ENCODE measurements around the gene LILRB5. TPM values are rescaled to one million over a fixed set of nuclear protein-coding genes. Genes with fewer than 3 reads are reported as not detected.
"Not testable (repeated sequence)": the region's sequence is repeated elsewhere in the genome, so short reads cannot be mapped to it uniquely, and the experiment has no call there.

LILRB5 gene
- total RNA-seq, 1 experiment from 2014 or later = 0.05 TPM

DNA sequence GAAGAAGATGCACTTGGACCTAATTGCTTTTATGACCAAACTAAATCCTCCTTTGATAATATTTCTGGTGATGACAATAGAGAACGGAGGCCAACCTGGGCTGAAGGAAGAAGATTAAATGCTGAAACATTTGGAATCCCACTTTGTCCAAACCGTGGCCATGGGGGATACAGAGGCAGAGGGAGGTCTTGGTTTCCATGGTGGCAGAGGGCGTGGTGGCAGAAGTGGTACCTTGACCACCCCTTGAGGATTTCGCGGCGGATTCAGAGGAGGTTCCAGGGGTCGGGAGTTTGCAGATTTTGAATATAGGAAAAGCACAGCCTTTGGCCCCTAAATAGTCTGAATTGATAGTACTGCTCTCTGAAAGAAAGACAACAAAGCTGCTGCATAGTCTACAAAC lies 27.0 kb downstream of the LILRB5 start:
- Histone ChIP-seq H3K4me1 (ENCODE audit: control insufficient read depth, insufficient read depth, low read length) (peaks cover 4% of the 10 kb centered on the region; the same call in 1 of the 2 replicates), H3K27ac (ENCODE audit: low read length) (no peak overlapping the region), H3K9me3 (ENCODE audit: control insufficient read depth, insufficient read depth, low read depth, low read length) (no peaks in the 10 kb centered on the region), H3K36me3 (ENCODE audit: control insufficient read depth, insufficient read depth, low read length) (no peaks in the 10 kb centered on the region), H3K27me3 (ENCODE audit: control insufficient read depth, insufficient read depth, low read length) (no peaks in the 10 kb centered on the region), H3K4me3 (ENCODE audit: low read depth in 2 of 2, low read length in 2 of 2) (no peak overlapping the region)
- POLR2A ChIA-PET = no interaction called here
- intact Hi-C loops (cut with micrococcal nuclease; ENCODE audit: unreplicated experiment) (no loop called here), in situ Hi-C loops (cut with HindIII; ENCODE audit: low pct_unique_long_range_greater_than_20kb, low sequenced_read_pairs) (no loop called here)
- no peak for TF ChIP-seq POLR2AphosphoS5 (IDR thresholded peaks at IDR 0.05; ENCODE audit: low read depth, low read length)
- TF ChIP-seq TCF7L2 (IDR thresholded peaks at IDR 0.05; ENCODE audit: low read depth, low read length) = no peak
- TF ChIP-seq SIN3A (IDR thresholded peaks at IDR 0.05; ENCODE audit: borderline replicate concordance, insufficient read depth, low read depth, low read length) = no peak
- TF ChIP-seq, protein P1, sequence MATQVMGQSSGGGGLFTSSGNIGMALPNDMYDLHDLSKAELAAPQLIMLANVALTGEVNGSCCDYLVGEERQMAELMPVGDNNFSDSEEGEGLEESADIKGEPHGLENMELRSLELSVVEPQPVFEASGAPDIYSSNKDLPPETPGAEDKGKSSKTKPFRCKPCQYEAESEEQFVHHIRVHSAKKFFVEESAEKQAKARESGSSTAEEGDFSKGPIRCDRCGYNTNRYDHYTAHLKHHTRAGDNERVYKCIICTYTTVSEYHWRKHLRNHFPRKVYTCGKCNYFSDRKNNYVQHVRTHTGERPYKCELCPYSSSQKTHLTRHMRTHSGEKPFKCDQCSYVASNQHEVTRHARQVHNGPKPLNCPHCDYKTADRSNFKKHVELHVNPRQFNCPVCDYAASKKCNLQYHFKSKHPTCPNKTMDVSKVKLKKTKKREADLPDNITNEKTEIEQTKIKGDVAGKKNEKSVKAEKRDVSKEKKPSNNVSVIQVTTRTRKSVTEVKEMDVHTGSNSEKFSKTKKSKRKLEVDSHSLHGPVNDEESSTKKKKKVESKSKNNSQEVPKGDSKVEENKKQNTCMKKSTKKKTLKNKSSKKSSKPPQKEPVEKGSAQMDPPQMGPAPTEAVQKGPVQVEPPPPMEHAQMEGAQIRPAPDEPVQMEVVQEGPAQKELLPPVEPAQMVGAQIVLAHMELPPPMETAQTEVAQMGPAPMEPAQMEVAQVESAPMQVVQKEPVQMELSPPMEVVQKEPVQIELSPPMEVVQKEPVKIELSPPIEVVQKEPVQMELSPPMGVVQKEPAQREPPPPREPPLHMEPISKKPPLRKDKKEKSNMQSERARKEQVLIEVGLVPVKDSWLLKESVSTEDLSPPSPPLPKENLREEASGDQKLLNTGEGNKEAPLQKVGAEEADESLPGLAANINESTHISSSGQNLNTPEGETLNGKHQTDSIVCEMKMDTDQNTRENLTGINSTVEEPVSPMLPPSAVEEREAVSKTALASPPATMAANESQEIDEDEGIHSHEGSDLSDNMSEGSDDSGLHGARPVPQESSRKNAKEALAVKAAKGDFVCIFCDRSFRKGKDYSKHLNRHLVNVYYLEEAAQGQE (IDR thresholded peaks at IDR 0.05; ENCODE audit: insufficient read depth in 1 of 2, low read depth in 2 of 2, low read length in 1 of 2) = no peak
- TF ChIP-seq, protein P2, sequence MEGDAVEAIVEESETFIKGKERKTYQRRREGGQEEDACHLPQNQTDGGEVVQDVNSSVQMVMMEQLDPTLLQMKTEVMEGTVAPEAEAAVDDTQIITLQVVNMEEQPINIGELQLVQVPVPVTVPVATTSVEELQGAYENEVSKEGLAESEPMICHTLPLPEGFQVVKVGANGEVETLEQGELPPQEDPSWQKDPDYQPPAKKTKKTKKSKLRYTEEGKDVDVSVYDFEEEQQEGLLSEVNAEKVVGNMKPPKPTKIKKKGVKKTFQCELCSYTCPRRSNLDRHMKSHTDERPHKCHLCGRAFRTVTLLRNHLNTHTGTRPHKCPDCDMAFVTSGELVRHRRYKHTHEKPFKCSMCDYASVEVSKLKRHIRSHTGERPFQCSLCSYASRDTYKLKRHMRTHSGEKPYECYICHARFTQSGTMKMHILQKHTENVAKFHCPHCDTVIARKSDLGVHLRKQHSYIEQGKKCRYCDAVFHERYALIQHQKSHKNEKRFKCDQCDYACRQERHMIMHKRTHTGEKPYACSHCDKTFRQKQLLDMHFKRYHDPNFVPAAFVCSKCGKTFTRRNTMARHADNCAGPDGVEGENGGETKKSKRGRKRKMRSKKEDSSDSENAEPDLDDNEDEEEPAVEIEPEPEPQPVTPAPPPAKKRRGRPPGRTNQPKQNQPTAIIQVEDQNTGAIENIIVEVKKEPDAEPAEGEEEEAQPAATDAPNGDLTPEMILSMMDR (IDR thresholded peaks at IDR 0.05) = no peak
- no TSS peak for BruUV-seq (replicated peaks)
- DNase-seq (ENCODE audit: low read depth, low spot score) (no peak), ATAC-seq (no peak)
- CTCF ChIA-PET = interaction anchor here (0.7 kb wide), 1 partner anchor 40 kb away, joined by 8 read pairs; no protein-coding TSS in a partner anchor

DNA sequence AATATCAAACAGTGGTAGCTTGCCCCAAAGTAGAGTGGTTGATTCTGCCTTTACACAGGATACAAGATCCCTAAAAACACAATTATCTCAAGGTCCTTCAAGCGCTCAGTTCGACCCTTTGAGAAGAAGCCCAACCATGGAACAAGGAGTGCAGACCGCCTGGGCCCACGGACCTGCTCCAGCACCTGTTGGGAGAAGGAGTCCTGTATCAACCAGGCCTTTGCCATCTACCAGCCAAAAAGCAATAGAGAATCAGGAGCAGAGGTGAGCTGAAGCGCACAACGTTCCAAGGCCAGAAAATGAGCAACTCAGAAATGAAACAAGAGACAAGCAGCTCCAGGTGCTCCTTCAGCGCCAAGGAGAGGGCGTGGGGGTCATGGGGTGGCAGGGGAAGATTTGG lies 27.9 kb downstream of the LILRB5 start:
- Histone ChIP-seq H3K4me1 (ENCODE audit: control insufficient read depth, insufficient read depth, low read length) (peaks cover 4% of the 10 kb centered on the region; the same call in 1 of the 2 replicates), H3K36me3 (ENCODE audit: control insufficient read depth, insufficient read depth, low read length) (no peaks in the 10 kb centered on the region), H3K9me3 (ENCODE audit: control insufficient read depth, insufficient read depth, low read depth, low read length) (no peaks in the 10 kb centered on the region), H3K27ac (ENCODE audit: low read length) (no peak overlapping the region), H3K4me3 (ENCODE audit: low read depth in 2 of 2, low read length in 2 of 2) (no peak overlapping the region), H3K27me3 (ENCODE audit: control insufficient read depth, insufficient read depth, low read length) (no peaks in the 10 kb centered on the region)
- ChIA-PET CTCF (interaction anchor here (0.6 kb wide), 1 partner anchor 23 kb away, joined by 7 read pairs; no protein-coding TSS in a partner anchor), POLR2A (no interaction called here)
- DNase-seq (ENCODE audit: low read depth, low spot score) (no peak), ATAC-seq (no peak)
- TF ChIP-seq, protein P2 (IDR thresholded peaks at IDR 0.05) = no peak
- TF ChIP-seq SIN3A (IDR thresholded peaks at IDR 0.05; ENCODE audit: borderline replicate concordance, insufficient read depth, low read depth, low read length) (no peak), TCF7L2 (IDR thresholded peaks at IDR 0.05; ENCODE audit: low read depth, low read length) (no peak), POLR2AphosphoS5 (IDR thresholded peaks at IDR 0.05; ENCODE audit: low read depth, low read length) (no peak)
- TF ChIP-seq, protein P1 (IDR thresholded peaks at IDR 0.05; ENCODE audit: insufficient read depth in 1 of 2, low read depth in 2 of 2, low read length in 1 of 2) = no peak
- no TSS peak for BruUV-seq (replicated peaks)
- intact Hi-C loops (cut with micrococcal nuclease; ENCODE audit: unreplicated experiment) (no loop called here), in situ Hi-C loops (cut with HindIII; ENCODE audit: low pct_unique_long_range_greater_than_20kb, low sequenced_read_pairs) (no loop called here)

DNA sequence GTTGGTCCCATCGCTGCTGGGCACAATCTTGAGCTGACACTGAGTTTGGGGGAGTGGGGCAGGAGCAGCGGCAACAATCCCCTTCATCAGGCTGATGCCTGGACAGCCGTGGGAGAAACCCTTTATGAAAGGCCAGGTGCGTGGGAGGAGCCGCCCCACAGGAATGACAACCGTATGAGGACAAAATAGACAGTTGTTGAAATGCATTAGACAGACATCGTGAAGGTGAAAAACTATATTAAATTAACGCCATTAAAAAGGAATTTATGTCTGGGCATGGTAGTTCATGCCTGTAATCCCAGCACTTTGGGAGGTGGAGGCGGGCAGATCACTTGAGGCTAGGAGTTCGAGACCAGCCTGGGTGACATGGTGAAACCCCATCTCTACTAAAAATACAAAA lies 32.5 kb downstream of the LILRB5 start:
- H3K27ac ChIP-seq (ENCODE audit: low read length); intact Hi-C loops (cut with micrococcal nuclease; ENCODE audit: unreplicated experiment); CTCF ChIA-PET; DNase-seq (ENCODE audit: low read depth, low spot score); H3K36me3 ChIP-seq (ENCODE audit: control insufficient read depth, insufficient read depth, low read length); ATAC-seq; H3K4me1 ChIP-seq (ENCODE audit: control insufficient read depth, insufficient read depth, low read length); H3K9me3 ChIP-seq (ENCODE audit: control insufficient read depth, insufficient read depth, low read depth, low read length); H3K27me3 ChIP-seq (ENCODE audit: control insufficient read depth, insufficient read depth, low read length); in situ Hi-C loops (cut with HindIII; ENCODE audit: low pct_unique_long_range_greater_than_20kb, low sequenced_read_pairs); POLR2A ChIA-PET; H3K4me3 ChIP-seq (ENCODE audit: low read depth in 2 of 2, low read length in 2 of 2); BruUV-seq (replicated peaks): not testable (repeated sequence)

DNA sequence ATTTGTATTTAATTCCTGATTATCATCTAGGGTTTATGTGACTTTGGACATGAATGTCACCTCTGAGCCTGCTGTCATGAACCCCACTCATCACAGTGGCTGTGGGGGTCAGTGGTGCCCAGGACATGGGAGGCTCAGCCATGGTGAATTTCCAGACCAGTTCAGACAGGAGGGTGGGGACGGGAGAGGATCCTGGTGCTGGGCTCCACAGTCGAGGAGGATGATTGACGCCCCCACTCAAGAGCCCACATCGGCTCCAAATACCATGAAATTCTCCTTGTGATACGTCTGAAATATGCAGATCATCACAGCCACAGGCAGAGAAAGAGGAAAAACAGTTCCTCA lies 33.2 kb downstream of the LILRB5 start:
- H3K4me3 ChIP-seq (ENCODE audit: low read depth in 2 of 2, low read length in 2 of 2); DNase-seq (ENCODE audit: low read depth, low spot score); ATAC-seq; CTCF ChIA-PET; H3K9me3 ChIP-seq (ENCODE audit: control insufficient read depth, insufficient read depth, low read depth, low read length); H3K36me3 ChIP-seq (ENCODE audit: control insufficient read depth, insufficient read depth, low read length); H3K27ac ChIP-seq (ENCODE audit: low read length); H3K27me3 ChIP-seq (ENCODE audit: control insufficient read depth, insufficient read depth, low read length); H3K4me1 ChIP-seq (ENCODE audit: control insufficient read depth, insufficient read depth, low read length); in situ Hi-C loops (cut with HindIII; ENCODE audit: low pct_unique_long_range_greater_than_20kb, low sequenced_read_pairs); POLR2A ChIA-PET; BruUV-seq (replicated peaks): not testable (repeated sequence)
- intact Hi-C loops (cut with micrococcal nuclease; ENCODE audit: unreplicated experiment) = loop anchor here (2.0 kb wide), 1 partner anchor 21 kb away; no protein-coding TSS in a partner anchor
